ENCODE measurements around the gene CTNNA1.

DNA sequence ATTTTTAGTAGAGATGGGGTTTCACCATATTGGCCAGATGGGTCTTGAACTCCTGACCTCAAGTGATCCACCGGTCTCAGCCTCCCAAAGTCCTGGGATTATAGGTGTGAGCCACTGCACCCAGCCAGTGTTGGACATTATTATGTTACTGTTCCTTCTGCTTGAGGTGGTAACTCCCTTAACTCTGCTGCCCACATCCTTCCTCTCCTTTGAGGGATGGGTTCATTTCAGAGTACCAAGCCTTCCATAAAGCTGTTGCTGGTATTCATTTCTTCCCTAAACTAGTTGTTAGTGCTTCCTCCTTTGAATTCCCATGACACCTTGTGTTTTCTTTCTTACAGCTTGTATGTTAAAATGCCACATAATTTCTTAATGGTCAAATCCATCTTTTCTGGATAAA is 54.0 kb downstream of the CTNNA1 start:
- TF ChIP-seq POLR2A (IDR thresholded peaks at IDR 0.05) (no peak), CTCF (IDR thresholded peaks at IDR 0.05) (no peak)
